ENCODE data around the gene NLGN1.

DNA sequence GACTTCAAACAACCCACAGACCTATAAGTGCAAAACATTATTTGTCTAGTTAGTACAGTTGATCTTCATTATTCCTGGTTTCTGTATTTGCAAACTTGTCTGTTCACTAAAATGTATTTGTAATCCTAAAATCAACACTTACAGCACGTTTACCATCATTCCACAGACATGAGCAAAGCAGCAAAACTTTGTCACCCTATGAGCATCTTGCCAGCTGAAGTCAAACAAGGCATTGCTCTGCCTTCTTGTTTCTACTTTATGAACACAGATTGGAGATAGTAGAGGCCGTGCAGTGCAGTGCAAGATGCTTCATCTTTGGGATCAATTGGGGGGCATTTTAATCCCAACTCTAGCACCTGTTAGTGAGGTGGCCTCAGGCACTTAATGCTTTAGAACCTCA, 202.1 kb downstream of the NLGN1 start:
- TF ChIP-seq CTCF (IDR thresholded peaks at IDR 0.05) (no peak), POLR2A (IDR thresholded peaks at IDR 0.05) (no peak)
